MCF 10A (cell line): ENCODE measurements around the gene CNNM4. TPM values are rescaled to one million over a fixed set of nuclear protein-coding genes. Genes with fewer than 3 reads are reported as not detected.
A peak's percentile ranks its signal among the peaks of the same experiment; 100 is the strongest.

Experiments used
- BruUV-seq: library from RNA; stranded (reverse); fragments of 400-500 nt; replicated peaks from 2 replicates; lab custom pipeline; 2021; lab: Mats Ljungman, UMichigan
- CTCF ChIA-PET: fragments of 300-600 bp; sonication (Branson Sonifier 250); formaldehyde crosslinking; extraction: SDS; loops from one replicate; lab custom pipeline; 2021; ENCODE audit warnings: antibody characterized with exemption, inconsistent platforms; lab: Yijun Ruan, JAX
- POLR2A ChIA-PET: fragments of 300-600, 350-650 bp; sonication (Branson Sonifier 250); formaldehyde crosslinking; extraction: SDS; loops from one replicate; lab custom pipeline; 2020; ENCODE audit warnings: antibody characterized with exemption, inconsistent platforms; lab: Yijun Ruan, JAX
- DNase-seq: peaks from one replicate; pipeline ENCODE4 v3.0.0-alpha.2; 2018; ENCODE audit not compliant: unreplicated experiment
- H3K27ac Mint-ChIP-seq: one replicate; pipeline ENCODE4 v1.8.0; 2022; ENCODE audit warnings: mild to moderate bottlenecking, low read depth, mixed read lengths; ENCODE audit not compliant: unreplicated experiment
- H3K27me3 Mint-ChIP-seq: one replicate; pipeline ENCODE4 v1.8.0; 2022; ENCODE audit warnings: mixed read lengths; ENCODE audit not compliant: insufficient read depth, unreplicated experiment
- H3K36me3 Mint-ChIP-seq: one replicate; pipeline ENCODE4 v1.8.0; 2022; ENCODE audit warnings: mild to moderate bottlenecking, moderate library complexity, mixed read lengths; ENCODE audit not compliant: insufficient read depth, unreplicated experiment
- H3K4me1 Mint-ChIP-seq: one replicate; pipeline ENCODE4 v1.8.0; 2022; ENCODE audit warnings: mixed read lengths; ENCODE audit not compliant: insufficient read depth, unreplicated experiment
- H3K4me3 Mint-ChIP-seq: one replicate; pipeline ENCODE4 v1.8.0; 2022; ENCODE audit warnings: mild to moderate bottlenecking, moderate library complexity, mixed read lengths; ENCODE audit not compliant: unreplicated experiment
- H3K9me3 Mint-ChIP-seq: one replicate; pipeline ENCODE4 v1.8.0; 2022; ENCODE audit warnings: mixed read lengths; ENCODE audit not compliant: unreplicated experiment
- intact Hi-C: fragments of 100-400 bp; cut with micrococcal nuclease; formaldehyde crosslinking; loops from 2 replicates; pipeline ENCODE4 v1.14.1; 2022
- total RNA-seq: library from RNA; stranded (reverse); gene quantifications from 2 replicates; pipeline ENCODE4 v1.2.3, GENCODE V29; 2022
- TF ChIP-seq, protein P1 (sequence below): fragments of 200-600 bp; IDR thresholded peaks from one replicate; pipeline ENCODE4 v1.8.0; 2022; ENCODE audit warnings: antibody characterized with exemption, mild to moderate bottlenecking; ENCODE audit not compliant: unreplicated experiment

The CNNM4 gene
- total RNA-seq, 1 experiment from 2014 or later, result 5.0 TPM

DNA sequence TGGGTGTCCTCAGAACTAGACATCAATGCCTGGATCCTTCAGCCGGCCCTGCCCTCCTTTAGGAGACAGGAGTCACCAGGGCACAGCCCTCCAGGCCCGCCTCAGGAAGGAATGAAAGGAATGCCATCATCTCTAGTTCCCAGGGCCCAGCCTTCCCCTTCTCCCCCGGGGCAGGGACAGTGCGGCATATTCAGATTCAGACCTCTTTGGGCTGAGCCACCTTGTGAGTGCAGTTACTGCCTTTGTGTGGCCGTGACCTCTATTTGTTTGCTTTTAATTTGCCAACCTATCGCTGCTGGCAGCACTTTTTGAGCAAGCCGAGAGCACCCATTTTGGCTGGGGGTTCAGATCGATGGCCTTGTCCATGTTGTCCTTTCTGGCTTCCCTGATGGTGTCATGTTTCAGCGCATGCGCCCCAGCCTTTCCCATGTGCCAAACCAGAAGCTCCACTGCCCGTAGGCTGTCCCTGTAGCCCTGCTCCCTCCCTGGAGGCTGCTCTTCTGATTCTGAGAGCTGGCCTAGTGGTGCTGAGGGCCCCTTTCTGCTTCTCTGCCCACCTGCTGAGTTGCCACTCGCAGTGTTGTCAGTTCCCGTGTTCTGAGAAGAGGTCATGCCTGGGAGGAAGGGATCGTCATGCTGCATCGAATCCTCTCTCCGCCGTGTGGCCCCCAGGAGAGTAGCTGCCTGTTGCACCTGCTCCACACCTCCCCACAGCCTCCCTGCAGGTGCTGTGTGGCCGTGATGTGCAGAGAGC lies 72.2 kb downstream of the CNNM4 start:
- Mint-ChIP-seq H3K36me3 (peaks cover 46% of the 10 kb centered on the region), H3K4me3 (no peak overlapping the region), H3K27me3 (no peaks in the 10 kb centered on the region), H3K27ac (peak overlapping the region; percentile 39), H3K4me1 (peaks cover 7% of the 10 kb centered on the region), H3K9me3 (no peaks in the 10 kb centered on the region)
- intact Hi-C loops, result no loop called here
- CTCF ChIA-PET, result interaction anchor here (0.7 to 3.0 kb wide), 3 partner anchors 25 to 309 kb away, joined by 3 to 11 read pairs (median 3); partner anchors contain the start of gene ANKRD39
- TF ChIP-seq, protein P1, sequence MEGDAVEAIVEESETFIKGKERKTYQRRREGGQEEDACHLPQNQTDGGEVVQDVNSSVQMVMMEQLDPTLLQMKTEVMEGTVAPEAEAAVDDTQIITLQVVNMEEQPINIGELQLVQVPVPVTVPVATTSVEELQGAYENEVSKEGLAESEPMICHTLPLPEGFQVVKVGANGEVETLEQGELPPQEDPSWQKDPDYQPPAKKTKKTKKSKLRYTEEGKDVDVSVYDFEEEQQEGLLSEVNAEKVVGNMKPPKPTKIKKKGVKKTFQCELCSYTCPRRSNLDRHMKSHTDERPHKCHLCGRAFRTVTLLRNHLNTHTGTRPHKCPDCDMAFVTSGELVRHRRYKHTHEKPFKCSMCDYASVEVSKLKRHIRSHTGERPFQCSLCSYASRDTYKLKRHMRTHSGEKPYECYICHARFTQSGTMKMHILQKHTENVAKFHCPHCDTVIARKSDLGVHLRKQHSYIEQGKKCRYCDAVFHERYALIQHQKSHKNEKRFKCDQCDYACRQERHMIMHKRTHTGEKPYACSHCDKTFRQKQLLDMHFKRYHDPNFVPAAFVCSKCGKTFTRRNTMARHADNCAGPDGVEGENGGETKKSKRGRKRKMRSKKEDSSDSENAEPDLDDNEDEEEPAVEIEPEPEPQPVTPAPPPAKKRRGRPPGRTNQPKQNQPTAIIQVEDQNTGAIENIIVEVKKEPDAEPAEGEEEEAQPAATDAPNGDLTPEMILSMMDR, result no peak
- BruUV-seq, result no TSS peak
- POLR2A ChIA-PET, result interaction anchor here (0.7 to 2.7 kb wide), 4 partner anchors 12 to 25 kb away, joined by 3 to 15 read pairs (median 4); partner anchors contain the start of genes ANKRD39 and CNNM3
- peak; percentile 43 for DNase-seq

- TF ChIP-seq, protein P1, result no peak
- no peak for DNase-seq
- Mint-ChIP-seq H3K36me3 (peaks cover 21% of the 10 kb centered on the region), H3K27me3 (no peaks in the 10 kb centered on the region), H3K9me3 (no peaks in the 10 kb centered on the region), H3K27ac (no peak overlapping the region), H3K4me3 (no peak overlapping the region), H3K4me1 (peaks cover 7% of the 10 kb centered on the region)
- intact Hi-C loops, result no loop called here
- ChIA-PET POLR2A (no interaction called here), CTCF (no interaction called here)
- BruUV-seq, result no TSS peak
Measured at GRCh38 chr2:96835830-96836229, 75.1 kb downstream of the CNNM4 start.

DNA sequence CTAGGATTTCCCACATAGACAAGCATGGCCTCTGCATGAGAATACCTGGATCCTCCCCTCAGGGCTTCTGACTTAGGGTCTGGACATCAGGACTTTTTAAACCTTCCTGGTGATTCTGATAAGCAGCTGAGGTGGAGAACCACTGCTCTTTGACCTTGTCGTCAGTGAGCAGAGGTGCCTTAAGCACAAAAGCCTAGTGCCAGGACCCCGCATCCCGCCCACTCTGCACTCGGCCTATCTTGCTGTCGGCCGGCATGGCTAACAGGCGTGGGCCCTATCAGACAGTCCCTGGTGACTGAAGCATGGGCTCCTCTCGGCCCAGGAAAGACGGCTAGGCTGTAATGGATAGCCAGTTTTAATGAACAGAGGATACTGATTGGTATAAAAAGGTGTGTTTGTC lies 76.9 kb downstream of the CNNM4 start:
- Mint-ChIP-seq H3K9me3 (no peaks in the 10 kb centered on the region), H3K4me3 (no peak overlapping the region), H3K27me3 (no peaks in the 10 kb centered on the region), H3K4me1 (peaks cover 5% of the 10 kb centered on the region), H3K36me3 (peaks cover 8% of the 10 kb centered on the region), H3K27ac (no peak overlapping the region)
- BruUV-seq, result no TSS peak
- intact Hi-C loops, result no loop called here
- ChIA-PET CTCF (no interaction called here), POLR2A (interaction anchor here (1.1 kb wide), 1 partner anchor 21 kb away, joined by 3 read pairs; the partner anchor contains the start of gene CNNM3)
- no peak for DNase-seq
- TF ChIP-seq, protein P1, result no peak
